A673 (cell line): ENCODE measurements around the gene MAPKAPK3. TPM values are rescaled to one million over a fixed set of nuclear protein-coding genes. Genes with fewer than 3 reads are reported as not detected.
"Not testable (repeated sequence)": the region's sequence is repeated elsewhere in the genome, so short reads cannot be mapped to it uniquely, and the experiment has no call there.

ENCODE experiments used
- BruUV-seq: library from RNA; stranded (reverse); fragments of 400-500 nt; replicated peaks from 2 replicates; lab custom pipeline; 2021; lab: Mats Ljungman, UMichigan
- CTCF ChIA-PET: fragments of 300-600 bp; sonication (Branson Sonifier 250); formaldehyde crosslinking; loops from one replicate; lab custom pipeline; 2022; ENCODE audit warnings: antibody characterized with exemption; lab: Charles Lee
- POLR2A ChIA-PET: fragments of 300-600 bp; sonication (Branson Sonifier 250); formaldehyde crosslinking; loops from one replicate; lab custom pipeline; 2022; ENCODE audit warnings: antibody characterized with exemption; ENCODE audit not compliant: low non-redundant PET; lab: Charles Lee
- DNase-seq: peaks from one replicate; pipeline ENCODE4 v3.0.0-alpha.2; 2015; ENCODE audit warnings: low spot score
- H3K27ac ChIP-seq: fragments of 200-600 bp; sonication (generic); 2 replicates; pipeline ENCODE4 v1.5.1; 2016; ENCODE audit warnings: mixed run types, low read depth, mild to moderate bottlenecking, mixed read lengths, antibody characterized with exemption, low read length; ENCODE audit not compliant: poor library complexity, severe bottlenecking
- H3K27me3 ChIP-seq: fragments of 200-600 bp; sonication (generic); replicated peaks from 2 replicates; pipeline ENCODE4 v1.6.1; 2017; ENCODE audit warnings: mixed run types, low read depth, mild to moderate bottlenecking, mixed read lengths, antibody characterized with exemption, low read length; ENCODE audit not compliant: insufficient read depth, poor library complexity
- H3K36me3 ChIP-seq: fragments of 200-600 bp; sonication (generic); 2 replicates; pipeline ENCODE4 v1.6.1; 2016; ENCODE audit warnings: mixed run types, mild to moderate bottlenecking, mixed read lengths, antibody characterized with exemption, low read length; ENCODE audit not compliant: insufficient read depth, poor library complexity, severe bottlenecking
- H3K4me1 ChIP-seq: fragments of 200-600 bp; sonication (generic); 2 replicates; pipeline ENCODE4 v1.6.1; 2017; ENCODE audit warnings: mixed run types, mild to moderate bottlenecking, mixed read lengths, antibody characterized with exemption, low read length; ENCODE audit not compliant: insufficient read depth, poor library complexity, severe bottlenecking
- H3K4me3 ChIP-seq: fragments of 200-600 bp; sonication (generic); 2 replicates; pipeline ENCODE4 v1.5.1; 2016; ENCODE audit warnings: low read depth, mixed run types, mild to moderate bottlenecking, mixed read lengths, low read length; ENCODE audit not compliant: poor library complexity, severe bottlenecking
- H3K9me3 ChIP-seq: fragments of 200-600 bp; sonication (generic); 2 replicates; pipeline ENCODE4 v1.6.1; 2016; ENCODE audit warnings: mixed run types, low read depth, mild to moderate bottlenecking, mixed read lengths, antibody characterized with exemption, low read length; ENCODE audit not compliant: poor library complexity, severe bottlenecking
- CTCF ChIP-seq: fragments of 300-800, 200-600 bp; sonication (generic); conservative IDR thresholded peaks from 2 replicates; pipeline ENCODE4 v1.5.1; 2017; ENCODE audit warnings: low read depth, mild to moderate bottlenecking, antibody characterized with exemption, low read length, moderate library complexity, mixed read lengths
- EZH2 ChIP-seq: fragments of 200-600 bp; sonication (generic); IDR thresholded peaks from 2 replicates; pipeline ENCODE4 v1.6.1; 2017; ENCODE audit warnings: borderline replicate concordance, low read depth, mild to moderate bottlenecking, mixed read lengths, antibody characterized with exemption, low read length; ENCODE audit not compliant: poor library complexity, severe bottlenecking
- intact Hi-C: fragments of 100-400 bp; cut with micrococcal nuclease; formaldehyde crosslinking; loops from one replicate; pipeline ENCODE4 v1.10.0; 2022; ENCODE audit not compliant: unreplicated experiment
- total RNA-seq: library from RNA; stranded (reverse); gene quantifications from 2 replicates; pipeline ENCODE4 v1.2.3, GENCODE V29; 2021

The MAPKAPK3 gene
- total RNA-seq, 1 experiment from 2014 or later: 15.8 TPM

GRCh38 chr3:50665081-50665840 is 48.3 kb downstream of the MAPKAPK3 start:
- ChIA-PET CTCF (no interaction called here), POLR2A (no interaction called here)
- TF ChIP-seq CTCF (no peak), EZH2 (no peak)
- DNase-seq: no peak
- Histone ChIP-seq H3K9me3 (no peaks in the 10 kb centered on the region), H3K27me3 (no peaks in the 10 kb centered on the region), H3K4me1 (no peaks in the 10 kb centered on the region), H3K27ac (no peak overlapping the region), H3K36me3 (no peaks in the 10 kb centered on the region), H3K4me3 (no peak overlapping the region)
- BruUV-seq: no TSS peak
- intact Hi-C loops: no loop called here

GRCh38 chr3:50665841-50666115 is 48.8 kb downstream of the MAPKAPK3 start:
- intact Hi-C loops, DNase-seq, CTCF ChIA-PET: not testable (repeated sequence)

GRCh38 chr3:50666837-50667236 is 49.9 kb downstream of the MAPKAPK3 start:
- CTCF ChIA-PET: no interaction called here
- no peak for DNase-seq
- Histone ChIP-seq H3K27ac (no peak overlapping the region), H3K4me3 (no peak overlapping the region), H3K27me3 (no peaks in the 10 kb centered on the region), H3K36me3 (no peaks in the 10 kb centered on the region), H3K9me3 (no peaks in the 10 kb centered on the region), H3K4me1 (no peaks in the 10 kb centered on the region)
- POLR2A ChIA-PET: no interaction called here
- intact Hi-C loops: no loop called here
- no TSS peak for BruUV-seq
- TF ChIP-seq CTCF (no peak), EZH2 (no peak)

More at GRCh38 chr3:50665841-50666115, 48.8 kb downstream of the MAPKAPK3 start:
- H3K36me3 ChIP-seq, H3K27me3 ChIP-seq, H3K9me3 ChIP-seq, BruUV-seq, H3K4me3 ChIP-seq, POLR2A ChIA-PET, H3K27ac ChIP-seq, H3K4me1 ChIP-seq: not testable (repeated sequence)

GRCh38 chr3:50671331-50671730 is 54.4 kb downstream of the MAPKAPK3 start:
- Histone ChIP-seq H3K4me3 (no peak overlapping the region), H3K36me3 (no peaks in the 10 kb centered on the region), H3K27me3 (peaks cover 24% of the 10 kb centered on the region), H3K9me3 (no peaks in the 10 kb centered on the region), H3K27ac (no peak overlapping the region), H3K4me1 (no peaks in the 10 kb centered on the region)
- TF ChIP-seq CTCF (no peak), EZH2 (no peak)
- no TSS peak for BruUV-seq
- ChIA-PET POLR2A (no interaction called here), CTCF (no interaction called here)
- intact Hi-C loops: no loop called here
- peak; percentile 82 for DNase-seq
